Subcutaneous abdominal adipose tissue (tissue), 5 donors: ENCODE results near the gene PEPD.

ENCODE experiments used
- H3K27ac ChIP-seq: one replicate; pipeline ENCODE4 v1.7.0; 2013; ENCODE audit warnings: low read depth, mild to moderate bottlenecking, inconsistent platforms, low read length, moderate library complexity
- H3K27me3 ChIP-seq, 5 donors: one replicate each; pipeline ENCODE4 v1.7.0; 2013; ENCODE audit warnings: low read length in 5 of 5, inconsistent platforms in 1 of 5; ENCODE audit not compliant: control insufficient read depth in 5 of 5, insufficient read depth in 4 of 5
- H3K36me3 ChIP-seq, 5 donors: one replicate each; pipeline ENCODE4 v1.7.0; 2013; ENCODE audit warnings: low read length in 5 of 5; ENCODE audit not compliant: control insufficient read depth in 5 of 5, insufficient read depth in 5 of 5
- H3K4me1 ChIP-seq, 5 donors: one replicate each; pipeline ENCODE4 v1.7.0; 2013; ENCODE audit warnings: low read length in 5 of 5, mild to moderate bottlenecking in 3 of 5, moderate library complexity in 1 of 5; ENCODE audit not compliant: control insufficient read depth in 5 of 5, insufficient read depth in 5 of 5
- H3K4me3 ChIP-seq, 5 donors: one replicate each; pipeline ENCODE4 v1.7.0; 2013; ENCODE audit warnings: low read length in 5 of 5, low read depth in 1 of 5
- H3K9ac ChIP-seq, 5 donors: one replicate each; pipeline ENCODE4 v1.7.0; 2013; ENCODE audit warnings: low read length in 5 of 5, mild to moderate bottlenecking in 4 of 5, moderate library complexity in 3 of 5
- H3K9me3 ChIP-seq, 5 donors: one replicate each; pipeline ENCODE4 v1.7.0; 2013; ENCODE audit warnings: low read length in 5 of 5; ENCODE audit not compliant: control insufficient read depth in 5 of 5
- donor health status: healthy.
- donor health status: healthy.
- donor health status: healthy.
- donor health status: healthy.
- donor health status: healthy.

The PEPD gene

GRCh38 chr19:33508009-33508408 is 13.6 kb downstream of the PEPD start:
- Histone ChIP-seq H3K9ac (peak overlapping the region in 2 of 5 donors; percentile 43 to 57), H3K9me3 (no peaks in the 10 kb centered on the region), H3K36me3 (peaks cover 0 to 72% (median 43%) of the 10 kb centered on the region in 5 donors), H3K4me3 (peak overlapping the region in 1 of 5 donors; percentile 10), H3K4me1 (peaks cover 0 to 43% (median 31%) of the 10 kb centered on the region in 5 donors), H3K27me3 (no peaks in the 10 kb centered on the region), H3K27ac (no peak overlapping the region)

- Histone ChIP-seq H3K9ac (peak overlapping the region in 2 of 5 donors; percentile 43 to 57), H3K36me3 (peaks cover 0 to 72% (median 44%) of the 10 kb centered on the region in 5 donors), H3K4me3 (peak overlapping the region in 1 of 5 donors; percentile 10), H3K4me1 (peaks cover 0 to 36% (median 28%) of the 10 kb centered on the region in 5 donors), H3K9me3 (no peaks in the 10 kb centered on the region), H3K27ac (no peak overlapping the region), H3K27me3 (no peaks in the 10 kb centered on the region)
Observed at GRCh38 chr19:33507021-33507956, 14.3 kb downstream of the PEPD start.

- H3K9ac ChIP-seq, result no peak overlapping the region
- H3K27me3 ChIP-seq, result no peaks in the 10 kb centered on the region
- no peak overlapping the region for H3K4me3 ChIP-seq
- H3K36me3 ChIP-seq, result peaks cover 0 to 69% (median 43%) of the 10 kb centered on the region in 5 donors
- peaks cover 0 to 35% (median 28%) of the 10 kb centered on the region in 5 donors for H3K4me1 ChIP-seq
- no peak overlapping the region for H3K27ac ChIP-seq
- H3K9me3 ChIP-seq, result no peaks in the 10 kb centered on the region
Observed at GRCh38 chr19:33506498-33506897, 15.1 kb downstream of the PEPD start.

- Histone ChIP-seq H3K4me3 (no peak overlapping the region), H3K27me3 (no peaks in the 10 kb centered on the region), H3K27ac (no peak overlapping the region), H3K36me3 (peaks cover 0 to 66% (median 40%) of the 10 kb centered on the region in 5 donors), H3K9ac (no peak overlapping the region), H3K4me1 (peaks cover 0 to 35% (median 28%) of the 10 kb centered on the region in 5 donors), H3K9me3 (no peaks in the 10 kb centered on the region)
Observed at GRCh38 chr19:33505823-33506222, 15.8 kb downstream of the PEPD start.

GRCh38 chr19:33505148-33505547 is 16.4 kb downstream of the PEPD start:
- Histone ChIP-seq H3K4me1 (peaks cover 0 to 35% (median 28%) of the 10 kb centered on the region in 5 donors), H3K36me3 (peaks cover 0 to 66% (median 41%) of the 10 kb centered on the region in 5 donors), H3K27ac (no peak overlapping the region), H3K9ac (no peak overlapping the region), H3K27me3 (no peaks in the 10 kb centered on the region), H3K9me3 (no peaks in the 10 kb centered on the region), H3K4me3 (no peak overlapping the region)

- H3K9me3 ChIP-seq, result no peaks in the 10 kb centered on the region
- H3K36me3 ChIP-seq, result peaks cover 0 to 66% (median 47%) of the 10 kb centered on the region in 5 donors
Observed at GRCh38 chr19:33504058-33504444, 17.5 kb downstream of the PEPD start.

GRCh38 chr19:33503433-33504057 is 18.0 kb downstream of the PEPD start:
- Histone ChIP-seq H3K4me1 (peaks cover 0 to 21% (median 17%) of the 10 kb centered on the region in 5 donors), H3K9ac (no peak overlapping the region), H3K36me3 (peaks cover 0 to 66% (median 50%) of the 10 kb centered on the region in 5 donors), H3K4me3 (no peak overlapping the region), H3K27ac (no peak overlapping the region), H3K27me3 (no peaks in the 10 kb centered on the region), H3K9me3 (no peaks in the 10 kb centered on the region)

More at GRCh38 chr19:33504058-33504444, 17.5 kb downstream of the PEPD start:
- Histone ChIP-seq H3K9ac (no peak overlapping the region), H3K27me3 (no peaks in the 10 kb centered on the region), H3K27ac (no peak overlapping the region), H3K4me3 (no peak overlapping the region), H3K4me1 (peaks cover 0 to 26% (median 22%) of the 10 kb centered on the region in 5 donors)

- H3K4me3 ChIP-seq, result no peak overlapping the region
- no peak overlapping the region for H3K27ac ChIP-seq
- peaks cover 0 to 16% (median 12%) of the 10 kb centered on the region in 5 donors for H3K4me1 ChIP-seq
- H3K9me3 ChIP-seq, result no peaks in the 10 kb centered on the region
- no peak overlapping the region for H3K9ac ChIP-seq
- no peaks in the 10 kb centered on the region for H3K27me3 ChIP-seq
- H3K36me3 ChIP-seq, result peaks cover 0 to 66% (median 50%) of the 10 kb centered on the region in 5 donors
Observed at GRCh38 chr19:33503030-33503429, 18.6 kb downstream of the PEPD start.

- Histone ChIP-seq H3K27ac (no peak overlapping the region), H3K27me3 (no peaks in the 10 kb centered on the region), H3K36me3 (peaks cover 0 to 71% (median 54%) of the 10 kb centered on the region in 5 donors), H3K9me3 (no peaks in the 10 kb centered on the region), H3K4me3 (no peak overlapping the region), H3K9ac (no peak overlapping the region), H3K4me1 (peaks cover 0 to 11% (median 7%) of the 10 kb centered on the region in 5 donors)
Observed at GRCh38 chr19:33502521-33502920, 19.1 kb downstream of the PEPD start.
